Mammary epithelial cell (primary cell): Measurements from ENCODE around the gene QPCT.

ENCODE experiments used
- CTCF ChIP-seq, 2 donors: IDR thresholded peaks in 1 of 2; conservative IDR thresholded peaks in 1 of 2; 2 replicates each; pipeline ENCODE4 v1.5.1; 2011 to 2012; ENCODE audit warnings: inconsistent platforms in 2 of 2, low read length in 2 of 2, mild to moderate bottlenecking in 2 of 2, control low read depth in 1 of 2, low read depth in 1 of 2; ENCODE audit not compliant: insufficient read depth in 1 of 2; ENCODE audit errors: extremely low read depth in 1 of 2
- EZH2 ChIP-seq: IDR thresholded peaks from 2 replicates; pipeline ENCODE4 v1.6.1; 2012; ENCODE audit warnings: low read length, inconsistent platforms, borderline replicate concordance

- TF ChIP-seq CTCF (conservative IDR thresholded peaks at IDR 0.05 in 1 of 2, IDR thresholded peaks at IDR 0.05 in 1 of 2; ENCODE audit: extremely low read depth in 1 of 2, insufficient read depth in 1 of 2, low read depth in 1 of 2, low read length in 2 of 2) (peak; percentile 93 to 95), EZH2 (no peak)
Measured at GRCh38 chr2:37414470-37414949, 70.1 kb downstream of the QPCT start.
